T-helper 9 cell (primary cell): ENCODE measurements around the gene EDEM2.
A peak's percentile ranks its signal among the peaks of the same experiment; 100 is the strongest.
"Not testable (repeated sequence)": the region's sequence is repeated elsewhere in the genome, so short reads cannot be mapped to it uniquely, and the experiment has no call there.

Source experiments
- DNase-seq: peaks from one replicate; pipeline ENCODE4 v3.0.0-alpha.2; 2020

EDEM2 gene

DNA sequence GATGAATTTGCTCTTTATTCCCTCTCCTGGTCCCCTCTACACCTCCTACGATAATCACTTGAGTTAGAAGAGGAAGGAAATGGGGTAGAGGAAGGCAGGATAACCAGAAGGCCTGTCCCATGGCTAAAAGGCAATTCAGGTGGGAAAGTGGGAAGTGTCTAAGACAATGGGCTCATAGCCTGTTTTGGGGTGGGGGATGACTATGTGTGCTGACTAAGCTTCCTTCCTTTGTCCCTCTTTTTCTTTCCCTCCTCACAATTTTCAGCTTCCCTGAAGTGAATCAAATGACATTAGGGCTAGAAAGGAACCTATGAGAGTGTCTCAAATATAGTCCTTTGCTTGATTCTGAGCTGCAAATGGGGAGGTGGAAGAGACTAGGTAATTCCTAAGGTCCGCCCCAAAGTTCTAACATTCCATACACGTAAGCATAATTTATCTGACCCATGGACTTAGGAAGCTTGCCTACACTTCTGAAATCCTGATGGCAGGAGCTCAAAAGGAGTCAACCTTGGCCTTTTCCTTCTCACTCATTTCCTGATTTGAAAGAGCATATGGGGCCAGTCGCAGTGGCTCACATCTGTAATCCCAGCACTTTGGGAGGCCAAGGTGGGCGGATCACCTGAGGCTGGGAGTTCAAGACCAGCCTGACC, 24.3 kb downstream of the EDEM2 start:
- DNase-seq: no peak

DNA sequence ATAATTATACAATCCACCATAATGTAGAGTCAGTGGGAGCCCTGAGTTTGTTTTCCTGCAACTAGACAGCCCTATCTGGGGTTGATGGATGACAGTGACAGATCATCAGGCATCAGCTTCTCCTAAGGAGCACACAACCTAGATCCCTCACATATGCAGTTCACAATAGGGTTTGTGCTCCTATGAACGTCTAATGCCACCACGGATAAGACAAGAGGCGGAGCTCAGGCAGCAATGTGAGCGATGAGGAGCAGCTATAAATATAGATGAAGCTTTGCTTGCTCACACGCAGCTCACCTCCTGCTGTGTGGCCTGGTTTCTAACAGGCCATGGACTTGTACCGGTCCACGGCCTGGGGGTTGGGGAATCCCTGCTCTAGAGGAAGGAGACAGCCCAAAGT, 25.9 kb downstream of the EDEM2 start:
- no peak for DNase-seq

DNA sequence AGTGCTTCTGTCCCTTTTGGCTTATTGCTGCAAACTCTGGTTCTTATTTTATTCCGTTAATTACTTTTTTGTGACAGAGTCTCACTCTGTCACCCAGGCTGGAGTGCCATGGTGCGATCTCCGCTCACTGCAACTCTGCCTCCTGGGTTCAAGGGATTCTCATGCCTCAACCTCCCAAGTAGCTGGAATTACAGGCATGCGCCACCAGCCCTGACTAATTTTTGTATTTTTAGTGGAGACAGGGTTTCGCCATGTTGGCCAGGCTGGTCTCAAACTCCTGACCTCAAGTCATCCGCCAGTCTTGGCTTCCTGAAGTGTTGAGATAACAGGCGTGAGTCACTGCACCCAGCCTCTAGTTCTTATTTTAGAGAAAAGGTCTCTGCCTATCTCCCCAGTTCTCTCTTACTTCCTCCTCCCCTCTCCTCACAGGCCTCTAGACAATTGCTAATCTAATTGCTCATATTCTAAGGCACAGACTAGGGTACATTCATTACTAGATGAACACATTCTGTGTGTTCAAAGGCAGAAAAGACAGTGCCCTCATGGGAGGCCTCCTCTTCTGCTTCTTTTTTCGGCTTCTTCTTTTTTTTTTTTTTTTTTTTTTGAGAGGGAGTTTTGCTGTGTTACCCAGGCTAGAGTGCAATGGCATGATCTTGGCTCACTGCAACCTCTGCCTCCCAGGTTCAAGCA, 27.0 kb downstream of the EDEM2 start:
- DNase-seq: no peak

DNA sequence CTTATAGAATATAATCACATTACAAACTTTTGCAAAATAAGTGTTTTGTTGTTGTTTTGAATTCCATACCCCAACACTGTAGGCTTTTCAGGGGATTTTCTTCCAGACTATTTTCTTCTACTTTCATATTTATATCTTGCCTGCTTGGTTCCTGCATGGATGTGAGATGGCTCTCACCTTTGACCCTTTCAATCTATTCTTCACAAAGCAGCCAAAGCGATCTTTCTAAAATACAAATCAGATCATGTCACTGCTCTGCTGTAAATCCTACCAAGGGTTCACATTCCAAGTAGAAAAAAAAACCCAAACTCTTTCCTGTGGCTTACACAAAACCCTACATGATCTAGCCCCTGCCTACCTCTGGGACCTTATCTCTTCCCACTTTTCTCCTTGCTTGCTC, 29.5 kb downstream of the EDEM2 start:
- no peak for DNase-seq

DNA sequence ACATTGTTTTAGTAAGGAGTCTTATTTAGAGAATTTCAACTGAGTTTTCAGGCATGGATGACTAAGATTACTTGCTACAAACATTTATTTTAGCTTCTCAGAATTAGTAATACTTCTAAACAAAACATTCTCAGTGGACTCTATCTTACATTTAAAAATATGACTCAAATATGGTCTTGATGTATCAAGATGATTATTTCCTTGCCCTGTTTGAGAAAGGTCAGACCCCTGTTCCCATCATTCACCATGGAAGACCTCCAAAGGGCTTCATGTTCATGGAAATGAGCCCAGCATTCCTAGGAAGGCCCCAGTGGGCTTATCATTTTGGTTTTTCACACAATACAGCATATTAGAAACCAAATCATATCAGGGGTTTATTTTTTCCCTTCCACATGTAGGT, 29.9 kb downstream of the EDEM2 start:
- DNase-seq: no peak

DNA sequence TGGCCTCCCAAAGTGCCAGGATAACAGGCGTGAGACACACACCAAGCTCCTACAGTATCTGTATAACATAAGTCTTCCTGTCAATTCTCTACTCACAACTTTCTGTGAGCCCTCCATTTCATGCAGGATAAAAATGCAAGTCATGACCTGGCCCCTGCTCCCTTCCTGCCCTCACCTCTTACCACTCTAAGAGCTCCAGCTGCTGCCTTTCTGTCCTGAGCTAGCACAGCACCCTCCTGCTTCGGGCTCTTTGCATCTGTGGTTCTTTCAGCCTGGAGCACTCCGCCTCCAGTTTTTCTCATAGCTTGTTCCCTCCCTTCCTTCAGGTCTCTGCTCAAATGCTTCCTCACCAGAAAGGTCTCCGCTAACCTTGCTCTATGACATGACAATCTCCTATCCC, 30.9 kb downstream of the EDEM2 start:
- DNase-seq: no peak

DNA sequence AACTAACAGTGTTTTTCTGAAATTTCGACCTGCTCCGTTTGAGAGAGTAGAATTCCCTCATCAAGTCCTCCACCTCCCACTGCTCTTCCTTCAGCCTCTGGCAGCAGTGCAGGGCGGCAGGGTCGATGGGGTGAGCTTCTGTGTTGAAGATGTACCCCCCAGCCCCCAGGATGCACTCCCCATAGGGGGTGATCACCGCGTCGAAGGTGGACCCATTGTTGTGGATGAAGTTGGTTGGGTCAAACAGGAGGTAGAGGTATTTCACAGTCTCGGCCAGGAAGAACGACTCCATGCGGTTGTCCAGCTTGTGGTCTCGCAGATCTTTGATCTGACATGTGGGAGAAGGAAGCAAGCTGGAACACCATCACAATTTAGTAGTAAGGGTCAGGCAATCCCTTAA, 31.5 kb downstream of the EDEM2 start:
- DNase-seq: no peak

DNA sequence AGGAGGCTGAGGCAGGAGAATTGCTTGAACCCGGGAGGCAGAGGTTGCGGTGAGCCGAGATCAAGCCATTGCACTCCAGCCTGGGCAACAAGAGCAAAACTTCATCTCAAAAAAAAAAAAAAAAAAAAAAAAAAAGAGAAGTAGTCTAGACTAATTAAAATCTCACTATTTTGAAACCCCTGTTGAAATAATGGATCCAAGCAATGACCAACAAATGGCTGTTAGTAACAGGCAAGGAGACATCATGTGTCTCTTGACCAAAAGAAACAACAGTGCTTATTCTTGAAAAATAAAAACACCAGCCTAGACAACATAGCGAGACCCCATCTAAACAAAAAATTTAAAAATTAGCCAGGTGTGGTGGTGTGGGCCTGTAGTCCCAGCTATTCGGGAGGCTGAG, 34.9 kb downstream of the EDEM2 start:
- DNase-seq: not testable (repeated sequence)

DNA sequence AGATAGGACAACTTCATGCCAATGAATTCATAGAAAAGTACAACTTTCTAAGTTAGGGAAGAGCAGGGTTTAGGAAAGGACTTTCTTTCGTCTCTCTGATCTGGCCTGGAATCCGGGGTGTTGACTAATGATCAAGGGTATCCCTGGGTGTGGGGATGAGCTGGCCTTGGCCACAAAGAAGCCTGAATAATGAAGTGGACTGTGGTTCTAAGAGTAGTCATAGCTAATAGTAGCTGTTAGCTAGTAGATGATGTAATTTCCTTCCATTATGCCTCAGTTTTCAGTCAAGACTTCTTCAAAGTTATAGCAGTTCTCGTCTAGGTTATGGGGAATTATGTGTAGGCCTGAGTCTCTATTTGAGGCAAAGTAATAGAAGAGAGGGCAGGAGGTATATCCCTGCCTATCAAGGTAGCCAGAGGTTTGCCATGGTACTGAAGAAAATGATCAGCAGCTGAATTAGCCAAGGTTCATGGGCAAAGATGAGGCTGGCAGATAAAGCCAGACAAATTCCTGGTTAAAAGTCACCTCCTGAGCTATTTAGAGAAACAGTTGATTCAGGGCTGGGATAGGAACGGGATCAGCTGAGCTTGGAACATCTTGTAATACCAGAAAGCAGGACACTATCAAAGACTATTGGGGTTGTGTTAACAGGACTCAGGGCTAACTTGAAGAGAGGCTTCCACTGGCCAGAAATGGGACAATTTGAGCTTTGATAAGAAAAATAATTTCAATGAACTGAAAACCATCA, 35.8 kb downstream of the EDEM2 start:
- DNase-seq: no peak

DNA sequence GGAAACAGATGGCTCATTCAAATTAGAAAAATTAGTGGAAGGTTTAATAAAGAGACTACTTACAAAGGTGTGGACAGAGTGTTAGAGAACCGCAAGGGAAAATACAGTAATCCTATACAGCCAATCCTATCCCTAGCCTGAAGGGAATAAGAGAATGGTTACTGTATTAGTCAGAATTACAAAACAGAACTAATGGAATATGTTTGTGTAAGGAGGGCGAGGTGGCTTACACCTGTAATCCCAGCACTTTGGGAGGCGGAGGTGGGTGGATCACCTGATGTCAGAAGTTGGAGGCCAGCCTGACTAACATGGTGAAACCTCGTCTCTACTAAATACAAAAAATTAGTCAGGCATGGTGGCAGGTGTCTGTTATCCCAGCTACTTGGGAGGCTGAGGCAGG, 38.2 kb downstream of the EDEM2 start:
- no peak for DNase-seq

DNA sequence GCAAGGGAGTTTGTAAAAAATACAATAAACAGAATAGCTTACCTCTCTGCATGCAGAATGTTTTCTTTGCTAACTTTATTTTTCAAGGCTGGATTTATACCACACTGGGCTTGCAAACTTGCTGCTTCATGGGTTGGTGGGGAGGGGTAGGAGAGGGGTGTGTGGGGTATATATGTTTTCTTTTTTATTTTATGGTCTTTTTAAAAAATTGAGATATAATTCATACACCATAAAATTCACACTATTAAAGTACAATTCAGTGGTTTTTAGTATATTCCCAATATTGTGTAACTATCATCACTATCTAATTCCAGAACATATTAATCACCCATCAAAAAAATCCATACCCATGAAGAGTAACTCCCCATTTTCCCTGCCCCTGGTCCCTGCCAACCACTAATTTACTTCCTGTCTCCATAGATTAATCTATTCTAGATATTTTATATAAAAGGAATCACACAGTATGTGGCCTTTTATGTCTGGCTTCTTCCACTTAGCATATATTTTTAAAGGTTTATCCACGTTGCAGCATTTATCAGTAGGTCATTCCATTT, 40.2 kb downstream of the EDEM2 start:
- no peak for DNase-seq

DNA sequence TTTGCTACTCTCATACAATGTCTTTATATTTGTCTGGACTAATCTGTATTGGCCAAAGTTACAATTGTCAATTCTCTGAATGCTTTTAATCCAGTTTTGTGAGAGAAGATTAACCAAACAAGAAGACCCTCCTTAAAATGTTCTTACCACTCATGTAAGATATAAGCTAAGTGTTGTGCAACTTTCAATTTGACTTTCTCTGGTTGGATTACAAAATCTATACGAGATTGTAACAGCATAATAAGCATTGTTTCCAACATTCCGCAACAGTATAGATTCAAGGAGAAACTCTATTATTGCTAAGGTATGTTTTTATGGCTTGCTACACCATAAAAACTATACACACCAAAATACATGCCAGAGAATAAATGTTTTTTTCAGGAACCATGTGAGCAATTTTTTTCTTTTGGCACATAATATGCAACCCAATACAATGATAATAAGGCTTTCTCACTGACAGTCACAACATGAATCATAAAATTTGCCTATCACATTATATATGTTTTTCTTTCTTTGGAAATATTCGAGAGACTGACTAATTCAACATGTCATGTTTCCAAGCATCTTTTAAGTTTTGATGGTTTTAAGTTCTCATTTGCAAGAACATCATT, 42.3 kb downstream of the EDEM2 start:
- DNase-seq: no peak

DNA sequence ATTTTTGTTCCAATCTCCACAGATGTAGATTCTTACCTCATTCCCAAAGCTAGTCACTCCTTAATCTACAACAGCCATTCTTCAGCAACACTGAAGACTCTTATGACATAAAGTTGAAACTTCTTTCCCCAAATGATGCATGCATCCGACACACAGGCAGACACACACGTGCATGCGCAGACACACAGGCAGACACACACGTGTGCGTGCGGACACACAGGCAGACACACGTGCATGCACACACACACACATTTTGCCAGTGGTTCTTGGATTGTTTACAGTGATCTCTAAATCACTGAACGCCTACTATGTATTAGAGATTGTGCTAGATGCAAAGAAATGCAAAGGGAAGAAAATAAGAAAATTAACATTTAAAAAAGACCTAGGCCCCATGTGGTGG, 45.5 kb downstream of the EDEM2 start:
- DNase-seq: no peak

DNA sequence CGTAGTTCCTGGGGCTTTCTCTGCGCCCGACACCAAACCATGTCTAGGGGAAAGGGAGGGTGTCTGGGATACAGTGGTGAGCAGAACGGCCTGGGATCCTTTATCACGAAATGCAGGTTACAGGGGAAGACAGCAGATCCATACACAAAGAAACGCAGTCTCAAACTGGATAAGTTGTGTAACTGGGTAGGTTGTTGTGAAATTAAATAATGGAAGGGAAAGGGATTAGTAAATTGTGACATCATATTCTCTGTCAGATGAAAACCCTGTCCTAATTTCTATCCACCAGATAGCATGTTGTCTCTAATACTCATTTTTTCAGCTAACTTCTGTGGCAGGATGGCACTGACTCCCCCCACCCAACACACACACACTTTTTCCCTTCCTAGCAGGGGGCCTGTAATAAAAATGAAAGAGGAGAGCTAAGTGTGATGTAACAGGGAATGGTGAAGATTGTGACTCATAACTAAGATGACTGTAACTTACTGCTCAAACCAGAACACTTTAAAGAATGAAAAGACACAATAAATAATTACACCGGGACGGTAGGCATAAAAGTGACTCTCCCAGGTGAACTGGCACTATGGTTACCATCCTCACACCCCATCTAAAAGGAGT, 53.8 kb downstream of the EDEM2 start:
- no peak for DNase-seq

DNA sequence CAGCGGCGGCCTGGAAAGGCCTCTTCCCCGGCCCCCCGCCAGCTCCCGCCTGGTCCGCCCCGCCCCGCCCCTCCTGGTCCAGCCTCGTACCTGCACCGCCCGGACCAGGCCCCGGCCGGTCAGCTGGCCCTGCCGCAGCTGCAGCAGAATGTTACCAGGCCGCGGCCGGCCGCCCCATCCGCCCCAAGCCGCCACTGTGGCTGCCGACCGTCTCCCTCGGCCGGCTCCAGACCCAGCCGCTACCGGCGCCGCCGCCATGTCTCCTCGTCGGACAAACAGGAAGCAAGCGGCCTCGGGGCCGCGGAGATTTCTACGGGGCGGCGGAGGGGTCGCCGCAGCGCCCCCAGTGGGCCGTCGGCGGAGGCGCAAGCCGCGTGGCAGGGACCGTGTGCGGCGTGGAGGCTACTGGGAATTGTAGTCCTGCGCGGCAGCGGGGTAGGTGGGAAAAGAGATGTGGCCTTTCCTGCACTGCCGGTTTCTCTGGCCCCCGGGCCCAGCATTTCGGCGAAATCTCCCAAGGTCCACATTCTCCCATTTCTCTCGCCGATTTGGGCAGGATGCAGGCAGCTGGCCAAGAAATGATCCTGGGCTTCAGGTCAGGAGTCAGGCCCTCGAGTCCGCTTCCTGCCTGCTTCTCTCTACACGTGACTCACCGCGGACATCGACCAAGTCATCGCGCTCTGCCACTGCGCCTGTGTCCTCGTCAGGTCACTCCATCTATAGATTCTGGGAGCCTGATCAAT, 54.4 kb downstream of the EDEM2 start, which contains the start of gene TRPC4AP:
TRPC4AP (minus strand) TSS at position 284 of the 743 bp plus-strand sequence; CDS start at position 258, 26 bp downstream.
- peak; percentile 83 for DNase-seq

DNA sequence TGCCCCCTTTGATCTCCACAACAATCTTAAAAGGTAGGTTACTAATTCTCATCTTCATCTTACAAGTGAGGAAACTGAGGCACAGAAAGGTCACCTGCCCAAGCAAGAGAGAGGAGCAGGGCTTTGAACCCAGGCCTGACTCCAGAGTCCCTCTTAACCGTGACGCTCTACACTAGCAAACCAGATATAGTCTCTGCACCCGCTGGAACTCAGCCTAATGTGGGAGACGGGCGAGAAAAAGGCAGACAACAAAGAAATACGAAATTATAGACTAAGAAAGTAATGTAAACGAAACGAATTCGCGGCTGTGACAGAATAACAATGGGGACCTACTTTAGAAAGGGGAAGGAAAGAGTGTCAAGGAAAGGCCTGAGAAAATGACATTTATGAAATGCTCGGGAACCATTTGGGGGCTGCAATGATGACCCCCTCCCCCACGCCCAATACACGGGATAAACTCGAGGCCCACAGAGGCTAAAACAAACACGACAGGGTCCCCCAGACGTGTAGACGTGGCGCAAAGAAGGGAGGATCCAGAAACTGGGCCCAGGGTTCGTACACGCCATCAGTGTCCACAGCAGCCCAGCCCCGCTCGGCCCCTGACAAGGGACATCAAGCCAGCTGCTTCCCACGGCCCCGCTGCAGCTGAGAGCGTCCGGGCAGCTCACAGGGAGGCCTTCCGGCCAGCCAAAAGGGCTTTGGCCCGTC, 55.2 kb downstream of the EDEM2 start:
- DNase-seq: no peak

DNA sequence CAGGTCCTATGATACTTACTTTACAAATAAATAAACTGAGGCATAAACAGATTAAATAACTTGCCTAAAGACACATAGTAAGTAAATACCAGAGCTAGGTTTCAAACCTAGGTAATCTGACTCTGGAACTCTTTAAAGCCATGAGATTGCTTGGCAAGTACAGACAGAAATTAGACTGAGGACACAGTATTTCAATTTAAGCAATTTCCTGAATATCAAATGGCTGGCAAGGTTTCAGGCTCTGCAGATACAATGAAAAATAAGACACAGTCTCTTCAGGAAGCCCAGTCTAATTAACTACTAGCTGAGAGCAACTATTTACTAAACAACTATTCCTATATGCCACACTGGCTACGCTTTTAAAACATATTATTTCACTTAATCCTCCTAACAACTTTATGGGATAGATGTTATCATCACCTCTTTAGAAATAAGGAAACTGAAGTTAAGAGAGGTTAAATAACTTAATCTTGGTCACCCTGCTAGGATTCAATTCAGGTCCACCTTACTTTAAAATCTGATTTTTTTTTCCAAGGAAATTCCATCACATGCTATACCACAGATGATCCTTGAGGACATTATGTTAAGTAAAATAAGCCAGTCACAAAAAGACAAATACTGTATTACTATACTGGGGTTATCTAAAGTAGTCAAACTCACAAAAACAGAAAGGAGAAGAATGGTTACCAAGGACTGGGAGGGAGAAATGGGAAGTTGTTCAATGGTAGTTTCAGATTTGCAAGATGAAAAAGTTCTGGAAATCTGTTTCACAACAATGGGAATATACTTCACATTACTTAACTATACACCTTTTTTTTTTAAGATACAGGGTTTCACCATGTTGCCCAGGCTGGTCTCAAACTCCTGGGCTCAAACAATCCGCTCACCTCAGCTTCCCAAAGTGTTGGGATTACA, 58.6 kb downstream of the EDEM2 start:
- no peak for DNase-seq

DNA sequence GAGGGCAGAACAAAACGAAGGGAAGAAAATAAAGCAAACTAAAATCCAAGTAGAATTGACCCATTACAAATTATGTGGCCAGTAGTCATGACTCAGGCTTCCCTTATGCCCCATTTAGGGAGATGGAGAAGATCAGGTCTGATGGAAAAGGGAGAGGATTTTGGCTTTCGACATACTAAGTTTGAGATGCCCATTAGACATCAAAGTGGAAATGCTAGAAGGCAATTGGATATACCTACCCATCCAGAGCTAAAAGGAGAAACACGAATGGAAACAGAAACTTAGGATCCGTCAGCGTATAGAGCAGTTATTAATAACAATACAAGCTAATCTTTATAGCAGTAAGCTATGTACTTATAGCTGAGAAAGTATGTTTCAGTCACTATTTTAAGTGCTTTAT, 59.3 kb downstream of the EDEM2 start:
- DNase-seq: no peak

DNA sequence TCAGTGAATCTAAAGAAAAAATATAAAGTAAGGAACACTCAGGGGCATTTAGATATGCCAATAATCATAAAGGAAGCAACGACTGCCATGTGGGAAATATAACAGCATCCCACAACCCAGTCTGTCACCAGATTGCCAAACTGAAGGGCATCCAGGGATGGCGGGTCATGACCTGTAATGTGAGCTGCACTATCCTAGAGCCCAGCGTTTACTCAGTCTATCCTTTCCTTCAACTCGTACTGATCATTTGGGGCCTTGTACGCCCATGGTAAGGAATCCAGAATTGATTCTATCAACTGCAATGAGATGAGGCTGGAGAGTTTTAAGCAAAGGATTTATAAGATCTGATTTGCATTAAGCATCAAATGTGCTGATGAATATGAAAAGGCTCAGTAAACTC, 59.8 kb downstream of the EDEM2 start:
- DNase-seq: no peak
